GM19324 (cell line): Measurements from ENCODE around the gene HPF1.
"Not testable (repeated sequence)": the region's sequence is repeated elsewhere in the genome, so short reads cannot be mapped to it uniquely, and the experiment has no call there.

ENCODE experiments used
- ATAC-seq: cut with Tn5 transposase; IDR thresholded peaks from one replicate; pipeline ENCODE4 v1.9.1; 2021; ENCODE audit warnings: mild to moderate bottlenecking, moderate library complexity; ENCODE audit not compliant: unreplicated experiment, low FRiP score

Gene HPF1

DNA sequence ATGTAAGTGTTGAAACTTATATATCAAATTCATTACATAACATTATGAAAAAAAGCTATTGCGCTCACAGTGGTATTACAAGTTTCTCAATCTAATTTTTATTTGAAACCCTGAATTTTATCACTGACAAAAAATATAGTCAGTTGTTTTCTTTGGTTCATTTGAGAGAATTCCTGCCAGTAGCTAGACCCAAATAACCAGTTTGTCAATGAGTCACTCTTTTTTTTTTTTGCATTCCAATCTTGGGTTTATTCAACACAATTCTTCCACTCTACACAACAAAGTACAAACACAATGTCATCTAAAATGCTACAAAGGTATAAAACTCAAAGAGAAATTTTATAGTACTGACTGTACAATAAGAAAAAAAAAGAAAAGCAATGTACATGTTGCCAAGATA is 13.1 kb downstream of the HPF1 start:
- ATAC-seq: no peak

DNA sequence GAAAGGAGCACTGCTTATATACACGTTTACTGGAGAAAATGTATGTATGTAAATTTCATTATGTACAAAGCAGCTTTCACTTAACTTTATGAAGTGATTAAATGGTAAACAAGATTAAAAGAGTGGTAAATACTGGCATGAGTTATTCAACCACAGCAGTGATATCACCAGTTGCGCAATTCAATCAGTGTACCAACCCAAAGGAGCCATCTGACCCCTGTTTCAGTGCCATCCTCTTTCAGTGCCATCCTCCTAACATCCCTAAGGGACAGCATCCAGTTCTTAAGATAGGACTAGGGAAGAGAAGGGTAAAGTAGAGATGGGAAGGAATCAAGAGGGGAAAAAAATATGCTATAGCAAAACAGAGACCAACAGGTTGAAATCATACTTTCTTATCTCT is 16.2 kb downstream of the HPF1 start:
- ATAC-seq: no peak

DNA sequence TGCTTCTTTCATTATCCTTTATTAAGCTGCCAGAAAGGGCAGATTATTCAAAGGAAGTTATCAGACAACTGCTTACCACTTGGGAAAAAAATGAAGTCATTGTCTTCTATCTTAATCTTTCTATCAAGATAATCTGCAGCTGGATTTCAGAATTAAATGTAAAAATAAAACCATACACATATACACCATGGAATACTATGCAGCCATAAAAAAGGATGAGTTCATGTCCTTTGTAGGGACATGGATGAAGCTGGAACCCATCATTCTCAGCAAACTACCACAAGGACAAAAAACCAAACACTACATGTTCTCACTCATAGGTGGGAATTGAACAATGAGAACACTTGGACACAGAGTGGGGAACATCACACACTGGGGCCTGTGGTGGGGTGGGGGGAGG is 19.1 kb downstream of the HPF1 start:
- not testable (repeated sequence) for ATAC-seq

DNA sequence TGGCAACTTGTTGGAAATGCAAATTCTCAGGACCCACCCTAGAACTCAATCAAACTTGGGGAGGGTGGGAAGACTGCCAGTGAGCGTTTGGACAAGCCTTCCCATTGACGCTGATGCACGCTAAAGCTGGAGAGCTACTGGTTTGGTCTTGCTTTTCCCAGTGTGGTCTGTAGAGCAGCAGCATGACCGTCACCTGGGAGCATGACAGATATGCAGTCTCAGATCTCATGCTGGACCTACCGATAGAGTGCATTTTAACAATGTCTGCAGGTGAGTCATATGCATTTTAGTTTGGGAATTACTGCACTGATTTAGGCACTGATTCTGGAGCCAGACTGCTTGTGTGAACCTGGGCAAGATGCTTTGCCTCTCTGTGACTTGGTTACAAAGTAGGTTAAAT is 27.2 kb downstream of the HPF1 start:
- no peak for ATAC-seq

DNA sequence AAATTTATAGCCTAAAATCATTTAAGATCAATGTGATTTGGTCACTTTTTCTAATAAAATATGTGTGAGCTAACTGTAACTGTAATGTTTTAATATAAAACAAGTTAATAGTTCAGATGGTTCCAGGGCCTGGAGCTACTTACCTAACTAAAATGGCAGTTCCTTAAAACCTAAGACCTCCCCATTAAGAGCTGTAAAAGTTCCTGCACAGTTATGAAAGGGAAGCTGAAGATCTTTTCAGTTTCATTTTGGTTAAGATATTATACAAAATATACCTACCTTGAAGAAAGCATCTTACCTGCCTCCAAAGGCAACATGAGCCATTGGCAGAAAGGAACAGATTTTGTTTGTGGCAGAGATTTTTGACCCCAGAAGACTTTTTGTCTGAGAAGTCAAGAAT is 30.1 kb downstream of the HPF1 start:
- ATAC-seq: no peak

DNA sequence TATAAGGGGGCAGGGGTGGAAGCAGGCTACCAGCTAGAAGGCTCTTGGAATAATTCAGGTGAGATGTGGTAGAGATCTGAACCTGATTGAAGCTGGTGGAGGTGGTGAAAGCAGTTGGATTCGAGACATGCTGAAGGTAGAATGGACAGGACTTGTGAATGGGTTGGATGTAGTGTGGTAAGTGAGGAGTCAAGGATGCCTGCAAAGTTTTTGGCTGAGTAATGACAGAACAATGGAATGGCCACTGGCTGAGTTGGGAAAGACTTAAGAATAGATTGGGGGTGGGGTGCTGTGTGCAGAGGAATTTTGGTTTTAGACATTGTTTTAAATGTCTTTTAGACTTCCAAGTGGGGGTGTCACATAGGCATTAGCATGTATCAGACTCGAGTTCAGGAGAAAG is 33.5 kb downstream of the HPF1 start:
- ATAC-seq: no peak

DNA sequence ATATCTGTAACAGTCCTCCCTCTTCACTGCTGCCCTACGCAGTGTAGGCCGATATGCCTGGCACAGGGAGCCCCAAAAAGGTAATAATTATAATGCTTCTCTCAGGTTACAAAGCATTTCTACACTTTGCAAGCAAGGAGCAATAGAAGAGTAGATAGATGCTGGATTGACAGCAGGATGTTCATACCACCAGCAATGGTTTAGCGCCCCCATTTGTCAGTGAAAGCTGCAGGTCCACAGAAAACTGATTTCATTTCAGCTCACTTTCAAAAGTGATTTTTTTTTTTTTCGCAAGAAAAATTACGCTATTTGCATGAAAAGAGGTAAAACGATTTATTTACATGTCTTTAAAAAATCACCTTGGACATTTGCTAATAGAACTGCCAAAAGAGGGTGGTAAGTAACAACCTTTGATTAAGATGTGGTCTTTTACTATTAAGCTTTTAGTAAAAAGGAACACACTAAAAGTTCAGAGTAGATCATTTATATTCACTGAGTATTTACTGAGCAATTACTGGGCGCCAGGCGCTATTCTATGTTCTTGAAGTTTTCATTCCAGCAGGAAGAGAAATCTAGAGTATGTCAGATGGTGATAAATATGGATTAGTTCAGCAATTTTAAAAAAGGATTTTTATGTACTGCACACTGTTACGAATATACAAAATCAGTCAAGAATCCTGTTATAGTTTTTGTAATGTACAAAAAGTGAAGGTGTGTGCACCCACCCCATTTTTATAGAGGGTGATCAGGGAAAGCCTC is 34.4 kb downstream of the HPF1 start:
- no peak for ATAC-seq

DNA sequence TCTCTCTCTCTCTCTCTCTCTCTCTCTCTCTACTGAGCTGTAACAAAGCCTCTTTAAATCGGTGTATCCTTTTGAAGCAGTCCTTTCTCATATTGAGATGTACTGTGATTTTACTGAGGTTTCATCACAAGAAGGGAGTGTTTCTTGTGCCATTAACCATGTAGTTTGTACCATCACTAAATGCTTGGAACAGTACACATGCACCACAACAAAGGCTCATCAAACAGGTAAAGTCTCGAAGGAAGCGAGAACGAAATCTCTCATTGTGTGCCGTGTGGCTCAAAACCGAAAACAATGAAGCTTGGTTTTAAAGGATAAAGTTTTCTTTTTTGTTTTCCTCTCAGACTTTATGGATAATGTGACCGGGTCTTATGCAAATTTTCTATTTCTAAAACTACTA is 37.2 kb downstream of the HPF1 start:
- ATAC-seq: no peak

DNA sequence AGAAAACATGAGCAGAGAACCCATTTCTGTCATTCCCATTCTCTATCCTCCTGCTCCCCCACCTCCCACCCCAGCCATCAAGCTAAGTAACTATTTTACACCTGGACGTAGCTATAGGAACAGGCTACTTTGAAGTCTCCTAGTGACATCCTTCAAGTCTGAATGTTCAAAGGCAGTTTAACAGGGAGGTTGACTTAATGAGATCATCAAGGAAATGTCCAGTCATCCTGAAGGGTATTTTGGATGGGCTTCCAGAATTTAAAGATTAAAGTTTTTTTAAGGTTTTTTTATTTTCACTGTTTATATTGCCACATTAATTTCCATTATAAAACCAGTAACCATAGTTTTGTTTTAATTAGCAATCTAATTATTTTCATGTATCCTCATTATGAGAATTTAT is 41.1 kb downstream of the HPF1 start:
- ATAC-seq: no peak

DNA sequence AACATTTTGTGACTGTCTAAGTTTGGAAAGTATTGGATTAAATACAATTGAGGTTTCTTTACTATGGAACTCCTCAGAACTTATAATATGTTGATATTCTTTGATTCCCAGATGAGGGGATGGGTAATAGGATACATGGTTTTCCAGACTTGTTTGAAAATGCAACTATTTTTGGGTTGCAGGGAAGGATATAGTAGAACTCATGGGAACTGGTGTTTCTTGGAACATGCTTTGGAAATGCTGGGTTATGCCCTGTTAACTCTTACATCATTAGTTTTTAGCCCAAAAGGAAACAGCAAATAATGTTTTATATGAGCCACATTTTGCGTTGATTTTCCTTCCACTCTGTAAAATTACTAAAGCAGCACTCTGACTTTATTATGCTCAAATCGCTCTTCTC is 41.9 kb downstream of the HPF1 start:
- ATAC-seq: no peak

DNA sequence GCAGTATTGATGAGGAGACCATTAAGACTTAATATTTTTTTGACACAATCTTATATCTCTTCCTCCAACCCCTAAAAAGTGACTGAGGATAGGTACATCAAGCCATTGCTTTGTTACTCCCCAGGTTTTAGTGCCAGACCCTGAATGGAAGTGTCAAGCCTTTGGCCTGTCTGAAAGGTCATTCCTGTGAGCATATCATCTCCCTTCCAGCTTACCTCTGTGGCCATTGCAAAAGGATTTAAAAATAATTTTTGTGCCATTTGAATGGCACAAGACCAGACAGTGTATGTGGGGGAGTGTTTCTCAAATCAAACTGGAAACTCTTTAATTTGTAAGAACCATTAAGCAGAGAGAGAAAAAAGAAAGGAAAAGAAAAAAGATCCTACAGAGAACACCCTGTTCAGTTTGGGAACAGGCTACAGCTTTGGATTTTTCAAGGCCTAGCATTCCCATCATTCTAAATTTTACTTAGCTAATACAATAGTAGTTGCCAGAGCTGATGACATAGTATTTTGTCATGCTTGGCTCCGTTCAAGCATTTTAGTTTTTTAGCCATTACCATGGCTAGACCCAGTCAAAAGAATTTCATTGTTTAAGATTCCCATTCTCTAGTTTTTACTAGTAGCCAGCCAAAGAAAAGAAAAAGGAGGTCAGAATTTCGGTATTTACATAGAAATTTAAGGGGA is 49.6 kb downstream of the HPF1 start:
- no peak for ATAC-seq

DNA sequence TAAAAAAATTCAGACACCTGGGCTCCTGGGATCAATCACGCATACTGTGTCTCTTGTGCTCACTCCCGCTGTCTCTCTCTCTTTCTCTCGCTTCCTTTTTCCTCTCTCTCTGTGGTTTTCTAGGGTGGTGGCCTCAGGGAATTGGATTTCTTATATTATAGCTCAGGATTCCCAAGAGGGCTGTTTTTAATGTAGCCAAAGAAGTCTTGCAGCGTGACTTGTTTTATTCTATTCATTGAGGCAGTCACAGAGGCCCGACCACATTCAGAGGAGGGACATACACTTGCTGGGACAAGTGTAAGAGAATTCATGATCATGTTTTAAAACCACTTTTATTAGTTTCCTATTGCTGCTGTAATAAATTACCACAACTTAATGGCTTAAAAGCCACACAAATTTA is 59.4 kb downstream of the HPF1 start:
- ATAC-seq: no peak

DNA sequence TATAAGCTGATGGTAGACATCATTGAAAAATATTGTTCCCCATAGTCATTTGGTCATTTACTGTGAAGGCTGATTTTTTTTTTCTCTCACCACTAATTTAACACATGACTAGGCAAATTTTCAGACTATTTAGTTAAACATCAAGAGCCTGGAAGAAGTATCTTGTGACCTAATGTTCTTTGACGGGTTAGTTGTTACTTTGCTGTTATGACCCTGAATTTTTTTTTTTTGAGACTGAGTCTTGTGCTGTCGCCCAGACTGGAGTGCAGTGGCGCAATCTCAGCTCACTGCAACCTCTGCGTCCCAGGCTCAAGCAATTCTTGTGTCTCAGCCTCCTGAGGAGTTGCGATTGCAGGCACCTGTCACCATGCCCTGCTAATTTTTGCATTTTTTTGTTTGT is 67.0 kb downstream of the HPF1 start:
- no peak for ATAC-seq

DNA sequence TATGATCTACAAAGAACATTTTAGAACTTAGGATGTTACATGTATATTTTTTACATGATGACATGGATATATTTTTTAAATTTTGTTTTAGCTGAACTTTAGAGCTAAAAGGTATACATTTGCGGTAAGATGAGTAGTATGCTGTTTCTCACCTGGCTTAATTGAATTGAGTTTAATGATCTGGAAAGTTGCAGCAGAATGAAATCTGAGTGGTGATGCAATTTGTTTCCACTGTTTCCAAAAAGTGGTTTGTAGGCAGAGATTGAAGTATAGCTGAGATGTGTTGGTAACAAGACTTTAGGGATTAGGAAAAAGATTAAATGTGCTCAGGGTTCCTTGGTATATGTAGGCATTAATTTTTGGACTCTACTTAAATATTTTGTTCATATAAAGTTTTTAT is 68.1 kb downstream of the HPF1 start:
- no peak for ATAC-seq

DNA sequence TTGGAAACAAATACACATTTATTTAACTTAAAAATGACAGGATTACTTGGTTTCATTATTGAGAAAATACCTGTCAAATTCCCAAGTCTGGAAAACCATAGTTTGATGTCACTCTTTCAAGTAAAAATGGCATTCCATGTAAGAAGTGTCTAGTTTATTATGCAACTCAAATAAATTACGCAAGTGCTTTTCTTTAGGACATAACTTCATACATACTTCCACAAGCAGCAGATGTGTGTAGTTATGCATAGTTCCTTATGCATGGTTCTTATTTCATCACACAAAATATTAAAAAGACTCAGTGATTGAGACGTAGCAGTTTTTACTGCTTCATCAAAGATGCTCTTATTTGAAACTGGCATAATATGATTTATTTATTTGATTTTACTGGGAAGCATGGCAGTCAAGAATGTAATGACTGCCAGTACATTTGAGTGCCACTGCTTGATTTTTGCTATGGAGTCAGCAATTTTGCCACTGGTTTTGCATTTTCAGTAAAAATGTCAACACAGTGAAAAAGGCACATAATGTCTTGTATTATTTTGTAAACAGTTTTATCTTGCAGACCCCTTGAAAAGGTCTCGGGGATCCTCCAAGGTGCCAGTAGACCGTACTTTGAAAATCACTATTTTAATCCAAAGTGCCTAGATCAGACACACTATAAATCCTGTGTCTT is 75.2 kb downstream of the HPF1 start:
- ATAC-seq: no peak
